ENCODE measurements around the gene PIK3R3.

DNA sequence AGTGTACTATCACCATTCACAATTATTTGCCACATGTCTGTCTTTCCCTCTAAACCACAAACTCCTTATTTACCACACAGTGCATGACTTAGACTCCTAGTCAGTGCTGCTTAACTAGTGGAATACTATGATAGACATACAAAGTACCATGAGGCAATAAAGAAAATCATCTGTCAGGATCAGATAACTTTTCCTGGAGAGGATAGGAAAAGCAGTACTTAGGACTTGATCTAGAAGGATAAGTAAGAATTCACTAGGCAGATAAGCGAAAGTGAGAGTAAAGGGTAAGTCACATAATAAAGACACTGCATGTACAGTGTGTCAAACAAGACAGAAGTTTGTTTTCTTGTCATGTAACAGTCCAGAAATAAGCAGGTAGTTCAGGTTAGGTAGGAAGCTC is 21.3 kb upstream of the PIK3R3 start:
- TF ChIP-seq, protein P1, sequence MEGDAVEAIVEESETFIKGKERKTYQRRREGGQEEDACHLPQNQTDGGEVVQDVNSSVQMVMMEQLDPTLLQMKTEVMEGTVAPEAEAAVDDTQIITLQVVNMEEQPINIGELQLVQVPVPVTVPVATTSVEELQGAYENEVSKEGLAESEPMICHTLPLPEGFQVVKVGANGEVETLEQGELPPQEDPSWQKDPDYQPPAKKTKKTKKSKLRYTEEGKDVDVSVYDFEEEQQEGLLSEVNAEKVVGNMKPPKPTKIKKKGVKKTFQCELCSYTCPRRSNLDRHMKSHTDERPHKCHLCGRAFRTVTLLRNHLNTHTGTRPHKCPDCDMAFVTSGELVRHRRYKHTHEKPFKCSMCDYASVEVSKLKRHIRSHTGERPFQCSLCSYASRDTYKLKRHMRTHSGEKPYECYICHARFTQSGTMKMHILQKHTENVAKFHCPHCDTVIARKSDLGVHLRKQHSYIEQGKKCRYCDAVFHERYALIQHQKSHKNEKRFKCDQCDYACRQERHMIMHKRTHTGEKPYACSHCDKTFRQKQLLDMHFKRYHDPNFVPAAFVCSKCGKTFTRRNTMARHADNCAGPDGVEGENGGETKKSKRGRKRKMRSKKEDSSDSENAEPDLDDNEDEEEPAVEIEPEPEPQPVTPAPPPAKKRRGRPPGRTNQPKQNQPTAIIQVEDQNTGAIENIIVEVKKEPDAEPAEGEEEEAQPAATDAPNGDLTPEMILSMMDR (IDR thresholded peaks at IDR 0.05 in 2 of 3, conservative IDR thresholded peaks at IDR 0.05 in 1 of 3; ENCODE audit: borderline replicate concordance in 1 of 3, insufficient read depth in 1 of 3, low read depth in 2 of 3, low read length in 2 of 3) = no peak
- TF ChIP-seq SIN3A (IDR thresholded peaks at IDR 0.05; ENCODE audit: low read depth) = no peak
